Activated CD8-positive, alpha-beta memory T cell treated with anti-CD3 and anti-CD28 coated beads, Interleukin-2, amount 10 ng/mL, durations not matched to agents 7 days and 5 days (primary cell): ENCODE data around the gene RPL9. TPM values are rescaled to one million over a fixed set of nuclear protein-coding genes. Genes with fewer than 3 reads are reported as not detected.

Source experiments
- microRNA-seq: library from miRNA; unstranded; fragments of <30 nt; microRNA quantifications from one replicate; pipeline ENCODE4 v1.2.0, GENCODE V29; 2022
- total RNA-seq, 2 experiments: library from RNA; stranded (reverse); gene quantifications; one replicate each; pipeline ENCODE4 v1.2.3, GENCODE V29; 2021

Gene RPL9
- total RNA-seq, 2 experiments from 2014 or later, result 713 to 900 TPM

Small RNA genes lying within 50 kb of the gene (microRNA-seq; reads per million reads assigned to microRNA genes)
- gene MIR5591, result not detected

Other genes with a start within 250 kb of the RPL9 start
- 10 to 100 TPM; 72.1 to 94.7 TPM for gene RFC1, start 92.6 kb downstream of the RPL9 start, total RNA-seq
- not detected for gene KLB, start 52.0 kb downstream of the RPL9 start, total RNA-seq
- 10 to 100 TPM; 14.5 to 16.6 TPM for gene LIAS, start 134 bp upstream of the RPL9 start, total RNA-seq
- 10 to 100 TPM; 11.9 to 20.2 TPM for gene UGDH, start 68.5 kb upstream of the RPL9 start, total RNA-seq
- gene SMIM14, start 179.9 kb upstream of the RPL9 start, total RNA-seq, result 1 to 10 TPM; 1.8 to 3.3 TPM
- gene UBE2K, start 239.2 kb upstream of the RPL9 start, total RNA-seq, result 10 to 100 TPM; 75.4 to 90.4 TPM